HEK293 (cell line): ENCODE measurements around the gene LEMD1.

ENCODE experiments used
- CTCF ChIA-PET: fragments of 350-600 bp; formaldehyde crosslinking; extraction: SDS; loops from one replicate; lab custom pipeline; 2021; ENCODE audit warnings: antibody characterized with exemption; lab: Yijun Ruan, JAX
- POLR2A ChIA-PET: fragments of 300-600 bp; formaldehyde crosslinking; extraction: SDS; loops from one replicate; lab custom pipeline; 2020; ENCODE audit warnings: antibody characterized with exemption, inconsistent platforms; lab: Yijun Ruan, JAX
- H3K27ac ChIP-seq: fragments of 200-500 bp; sonication (Bioruptor generic); 2 replicates; pipeline ENCODE4 v1.5.1; 2014; ENCODE audit warnings: low read depth, low read length, control low read depth, inconsistent platforms; ENCODE audit errors: extremely low read depth
- H3K36me3 ChIP-seq, 2 experiments: fragments of 200-500 bp in 1 of 2; sonication (Bioruptor generic) in 1 of 2; 1 replicate in 1 of 2; 2 replicates in 1 of 2; pipeline ENCODE4 v1.5.1; 2014 to 2017; ENCODE audit warnings: inconsistent platforms in 2 of 2, low read length in 2 of 2; ENCODE audit not compliant: control insufficient read depth in 2 of 2, insufficient read depth in 1 of 2
- H3K4me1 ChIP-seq: fragments of 200-500 bp; sonication (Bioruptor generic); 2 replicates; pipeline ENCODE4 v1.5.1; 2014; ENCODE audit warnings: mild to moderate bottlenecking, low read length, inconsistent platforms; ENCODE audit not compliant: control insufficient read depth, insufficient read depth
- H3K4me3 ChIP-seq: 2 replicates; pipeline ENCODE4 v1.5.1; 2011; ENCODE audit warnings: low read depth, mild to moderate bottlenecking, control low read depth, low read length, moderate library complexity
- H3K9me3 ChIP-seq: fragments of 200-500 bp; sonication (Bioruptor generic); 2 replicates; pipeline ENCODE4 v1.5.1; 2014; ENCODE audit warnings: low read depth, low read length, inconsistent platforms; ENCODE audit not compliant: control insufficient read depth, insufficient read depth
- GLIS1 ChIP-seq: fragments of 450-650 bp; formaldehyde crosslinking; IDR thresholded peaks from 2 replicates; pipeline ENCODE4 v1.5.1; 2016; ENCODE audit warnings: missing biosample characterization, missing genetic modification characterization
- MEIS1 ChIP-seq: sonication (generic); formaldehyde crosslinking; IDR thresholded peaks from 2 replicates; pipeline ENCODE4 v1.8.1; 2022; ENCODE audit warnings: missing genetic modification reagents, mild to moderate bottlenecking, borderline replicate concordance
- REPIN1 ChIP-seq: fragments of 450-650 bp; formaldehyde crosslinking; IDR thresholded peaks from 2 replicates; pipeline ENCODE4 v1.5.1; 2017; ENCODE audit warnings: missing biosample characterization, missing genetic modification characterization, low read depth
- ZBTB1 ChIP-seq: fragments of 450-650 bp; formaldehyde crosslinking; IDR thresholded peaks from 2 replicates; pipeline ENCODE4 v1.5.1; 2016; ENCODE audit warnings: missing biosample characterization, missing genetic modification characterization
- ZFHX2 ChIP-seq: fragments of 450-650 bp; formaldehyde crosslinking; conservative IDR thresholded peaks from 2 replicates; pipeline ENCODE4 v1.5.1; 2016; ENCODE audit warnings: missing biosample characterization, missing genetic modification characterization
- ZNF133 ChIP-seq: fragments of 450-650 bp; formaldehyde crosslinking; IDR thresholded peaks from 2 replicates; pipeline ENCODE4 v1.5.1; 2016; ENCODE audit warnings: missing biosample characterization, missing genetic modification characterization
- ZNF155 ChIP-seq: fragments of 450-650 bp; formaldehyde crosslinking; IDR thresholded peaks from 2 replicates; pipeline ENCODE4 v1.5.1; 2016; ENCODE audit warnings: missing biosample characterization, missing genetic modification characterization
- ZNF211 ChIP-seq: fragments of 450-650 bp; formaldehyde crosslinking; IDR thresholded peaks from 2 replicates; pipeline ENCODE4 v1.5.1; 2016; ENCODE audit warnings: low read depth, missing biosample characterization, missing genetic modification characterization
- ZNF223 ChIP-seq: fragments of 450-650 bp; formaldehyde crosslinking; IDR thresholded peaks from 2 replicates; pipeline ENCODE4 v1.5.1; 2016; ENCODE audit warnings: missing biosample characterization, missing genetic modification characterization
- ZNF23 ChIP-seq: fragments of 450-650 bp; formaldehyde crosslinking; IDR thresholded peaks from 2 replicates; pipeline ENCODE4 v1.5.1; 2016; ENCODE audit warnings: missing biosample characterization, missing genetic modification characterization, borderline replicate concordance
- ZNF266 ChIP-seq: fragments of 450-650 bp; formaldehyde crosslinking; IDR thresholded peaks from 2 replicates; pipeline ENCODE4 v1.5.1; 2016; ENCODE audit warnings: missing biosample characterization, missing genetic modification characterization, low read depth
- ZNF274 ChIP-seq, 2 experiments: fragments of 200-500 bp in 1 of 2; fragments of 450-650 bp in 1 of 2; sonication (Bioruptor generic) in 1 of 2; formaldehyde crosslinking in 1 of 2; IDR thresholded peaks; 2 replicates each; pipeline versions ENCODE4 v1.5.1 to v1.6.1; 2014 to 2016; ENCODE audit warnings: borderline replicate concordance in 1 of 2, inconsistent platforms in 1 of 2, low read length in 1 of 2, missing biosample characterization in 1 of 2, missing genetic modification characterization in 1 of 2
- ZNF292 ChIP-seq: fragments of 450-650 bp; formaldehyde crosslinking; IDR thresholded peaks from 2 replicates; pipeline ENCODE4 v1.5.1; 2016; ENCODE audit warnings: low read depth, missing biosample characterization, missing genetic modification characterization, borderline replicate concordance
- ZNF501 ChIP-seq: fragments of 450-650 bp; formaldehyde crosslinking; IDR thresholded peaks from 2 replicates; pipeline ENCODE4 v1.5.1; 2016; ENCODE audit warnings: missing biosample characterization, missing genetic modification characterization
- ZNF521 ChIP-seq: fragments of 450-650 bp; formaldehyde crosslinking; IDR thresholded peaks from 2 replicates; pipeline ENCODE4 v1.5.1; 2017; ENCODE audit warnings: missing biosample characterization, mild to moderate bottlenecking, missing genetic modification characterization
- ZNF585B ChIP-seq: fragments of 450-650 bp; formaldehyde crosslinking; IDR thresholded peaks from 2 replicates; pipeline ENCODE4 v1.5.1; 2016; ENCODE audit warnings: missing biosample characterization, missing genetic modification characterization
- ZNF629 ChIP-seq: fragments of 450-650 bp; formaldehyde crosslinking; IDR thresholded peaks from 2 replicates; pipeline ENCODE4 v1.5.1; 2017; ENCODE audit warnings: missing biosample characterization, missing genetic modification characterization
- ZNF777 ChIP-seq: fragments of 450-650 bp; formaldehyde crosslinking; IDR thresholded peaks from 2 replicates; pipeline ENCODE4 v1.5.1; 2017; ENCODE audit warnings: missing biosample characterization, missing genetic modification characterization, borderline replicate concordance
- ZNF830 ChIP-seq: fragments of 450-650 bp; IDR thresholded peaks from 2 replicates; pipeline ENCODE4 v1.5.0; 2018; ENCODE audit warnings: missing biosample characterization, missing genetic modification characterization, low read depth, mild to moderate bottlenecking, moderate library complexity
- ZSCAN18 ChIP-seq: fragments of 450-650 bp; formaldehyde crosslinking; IDR thresholded peaks from 2 replicates; pipeline ENCODE4 v1.5.1; 2016; ENCODE audit warnings: missing biosample characterization, missing genetic modification characterization
- ZSCAN30 ChIP-seq: fragments of 450-650 bp; IDR thresholded peaks from 2 replicates; pipeline ENCODE4 v1.5.1; 2018; ENCODE audit warnings: missing biosample characterization, mild to moderate bottlenecking, missing genetic modification characterization, moderate library complexity
- ZSCAN5A ChIP-seq: fragments of 450-650 bp; formaldehyde crosslinking; IDR thresholded peaks from 2 replicates; pipeline ENCODE4 v1.5.1; 2016; ENCODE audit warnings: missing biosample characterization, missing genetic modification characterization

The LEMD1 gene

GRCh38 chr1:205354259-205355074 lies 67.4 kb downstream of the LEMD1 start (continued):
- TF ChIP-seq ZNF223 (tag by site-specific recombination) (no peak), ZFHX2 (no peak)

GRCh38 chr1:205353612-205354011 lies 68.2 kb downstream of the LEMD1 start:
- H3K4me3 ChIP-seq, result no peak overlapping the region
- TF ChIP-seq ZNF274 (IDR thresholded peaks at IDR 0.05; ENCODE audit: low read length) (no peak), ZNF274 (tag by site-specific recombination; IDR thresholded peaks at IDR 0.05; ENCODE audit: borderline replicate concordance) (no peak), ZNF777 (tag by site-specific recombination) (no peak), ZNF629 (tag by site-specific recombination) (no peak), ZSCAN18 (tag by site-specific recombination) (no peak), ZNF830 (no peak), ZNF133 (tag by site-specific recombination) (no peak), ZNF585B (tag by site-specific recombination) (no peak), ZNF292 (tag by site-specific recombination) (no peak), ZNF155 (no peak), REPIN1 (no peak), ZBTB1 (no peak), ZNF266 (tag by site-specific recombination) (no peak), ZSCAN30 (no peak), ZNF501 (tag by site-specific recombination) (no peak), MEIS1 (CRISPR knock-in tag) (no peak), GLIS1 (tag by site-specific recombination) (no peak), ZNF23 (tag by site-specific recombination) (no peak), ZNF521 (tag by site-specific recombination) (no peak), ZNF211 (tag by site-specific recombination) (no peak), ZSCAN5A (tag by site-specific recombination) (no peak)
- H3K9me3 ChIP-seq, result no peaks in the 10 kb centered on the region
- POLR2A ChIA-PET, result interaction anchor here (0.9 to 1.2 kb wide), 3 partner anchors 15 to 132 kb away, joined by 3 to 4 read pairs (median 3); no protein-coding TSS in a partner anchor
- no peaks in the 10 kb centered on the region for H3K36me3 ChIP-seq
- CTCF ChIA-PET, result interaction anchor here (0.7 to 4.2 kb wide), 54 partner anchors 8 to 1109 kb away, joined by 3 to 80 read pairs (median 4); partner anchors contain the start of gene LEMD1
- no peak overlapping the region for H3K27ac ChIP-seq
- H3K4me1 ChIP-seq, result no peaks in the 10 kb centered on the region; the same call in 1 of the 2 replicates
